ENCODE measurements around the gene NUAK1. TPM values are rescaled to one million over a fixed set of nuclear protein-coding genes. Genes with fewer than 3 reads are reported as not detected.

The NUAK1 gene
- total RNA-seq, 2 experiments from 2014 or later: 0.03 TPM; not detected in 1

DNA sequence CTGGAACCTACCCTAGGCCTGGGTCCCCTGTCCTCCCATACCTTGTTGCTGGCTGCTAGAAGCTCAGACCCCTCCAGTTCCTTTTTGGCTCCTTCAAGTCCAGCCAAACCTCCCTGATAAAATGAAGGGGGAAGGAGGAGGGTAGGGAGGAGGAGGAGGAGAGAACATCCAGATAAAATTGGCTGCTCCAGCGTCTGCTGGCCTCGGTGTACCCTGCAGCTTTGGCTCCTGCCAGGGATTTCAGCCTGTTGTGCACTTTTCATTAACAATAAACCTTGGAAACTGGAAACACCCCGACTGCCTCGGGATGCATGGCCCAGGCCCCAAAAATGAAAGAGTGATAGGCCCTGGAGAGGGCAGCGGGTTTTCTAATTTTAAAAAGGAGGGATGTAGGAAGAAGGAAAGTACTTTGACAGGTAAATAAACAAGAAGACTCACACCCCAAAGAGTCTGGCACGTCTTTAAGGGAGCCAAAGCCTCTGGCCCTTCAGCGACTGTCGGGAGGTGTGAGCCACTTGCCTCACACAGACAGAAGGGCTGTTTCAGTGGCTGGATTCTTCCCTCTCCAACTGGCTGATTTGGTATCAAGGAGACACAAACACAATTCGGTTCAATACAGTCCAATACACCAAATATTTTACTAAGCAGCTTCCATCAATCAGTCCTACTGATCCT, 49.8 kb downstream of the NUAK1 start:
- Histone ChIP-seq H3K9me2 (ENCODE audit: insufficient read depth, low read length) (no peaks in the 10 kb centered on the region), H4K20me1 (ENCODE audit: insufficient read depth, low read length) (no peaks in the 10 kb centered on the region), H3K4me1 (ENCODE audit: insufficient read depth, low read length, poor library complexity, severe bottlenecking) (no peaks in the 10 kb centered on the region), H3K79me2 (ENCODE audit: insufficient read depth, low read depth, low read length) (no peaks in the 10 kb centered on the region), H3K9me3 (ENCODE audit: low read length) (no peaks in the 10 kb centered on the region), H3K27ac (ENCODE audit: low read depth, low read length, poor library complexity, severe bottlenecking) (no peak overlapping the region), H3K4me3 (ENCODE audit: low read depth, low read length, poor library complexity, severe bottlenecking) (no peak overlapping the region), H2AFZ (ENCODE audit: low read length) (no peak overlapping the region), H3K36me3 (ENCODE audit: insufficient read depth, low read length) (no peaks in the 10 kb centered on the region), H3K4me2 (ENCODE audit: low read length) (no peak overlapping the region)
- no TSS peak for BruUV-seq (replicated peaks)
- ChIA-PET CTCF (ENCODE audit: unreplicated experiment) (no interaction called here), POLR2A (interaction anchor here (0.6 kb wide), 1 partner anchor 188 kb away, joined by 3 read pairs; no protein-coding TSS in a partner anchor)
- no peak for TF ChIP-seq EZH2phosphoT487 (IDR thresholded peaks at IDR 0.05; ENCODE audit: borderline replicate concordance, low read depth, low read length)
- TF ChIP-seq, protein P1, sequence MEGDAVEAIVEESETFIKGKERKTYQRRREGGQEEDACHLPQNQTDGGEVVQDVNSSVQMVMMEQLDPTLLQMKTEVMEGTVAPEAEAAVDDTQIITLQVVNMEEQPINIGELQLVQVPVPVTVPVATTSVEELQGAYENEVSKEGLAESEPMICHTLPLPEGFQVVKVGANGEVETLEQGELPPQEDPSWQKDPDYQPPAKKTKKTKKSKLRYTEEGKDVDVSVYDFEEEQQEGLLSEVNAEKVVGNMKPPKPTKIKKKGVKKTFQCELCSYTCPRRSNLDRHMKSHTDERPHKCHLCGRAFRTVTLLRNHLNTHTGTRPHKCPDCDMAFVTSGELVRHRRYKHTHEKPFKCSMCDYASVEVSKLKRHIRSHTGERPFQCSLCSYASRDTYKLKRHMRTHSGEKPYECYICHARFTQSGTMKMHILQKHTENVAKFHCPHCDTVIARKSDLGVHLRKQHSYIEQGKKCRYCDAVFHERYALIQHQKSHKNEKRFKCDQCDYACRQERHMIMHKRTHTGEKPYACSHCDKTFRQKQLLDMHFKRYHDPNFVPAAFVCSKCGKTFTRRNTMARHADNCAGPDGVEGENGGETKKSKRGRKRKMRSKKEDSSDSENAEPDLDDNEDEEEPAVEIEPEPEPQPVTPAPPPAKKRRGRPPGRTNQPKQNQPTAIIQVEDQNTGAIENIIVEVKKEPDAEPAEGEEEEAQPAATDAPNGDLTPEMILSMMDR (conservative IDR thresholded peaks at IDR 0.05; ENCODE audit: low read length): no peak
- no peak for DNase-seq (ENCODE audit: low spot score)
- intact Hi-C loops (cut with micrococcal nuclease; ENCODE audit: unreplicated experiment): no loop called here

DNA sequence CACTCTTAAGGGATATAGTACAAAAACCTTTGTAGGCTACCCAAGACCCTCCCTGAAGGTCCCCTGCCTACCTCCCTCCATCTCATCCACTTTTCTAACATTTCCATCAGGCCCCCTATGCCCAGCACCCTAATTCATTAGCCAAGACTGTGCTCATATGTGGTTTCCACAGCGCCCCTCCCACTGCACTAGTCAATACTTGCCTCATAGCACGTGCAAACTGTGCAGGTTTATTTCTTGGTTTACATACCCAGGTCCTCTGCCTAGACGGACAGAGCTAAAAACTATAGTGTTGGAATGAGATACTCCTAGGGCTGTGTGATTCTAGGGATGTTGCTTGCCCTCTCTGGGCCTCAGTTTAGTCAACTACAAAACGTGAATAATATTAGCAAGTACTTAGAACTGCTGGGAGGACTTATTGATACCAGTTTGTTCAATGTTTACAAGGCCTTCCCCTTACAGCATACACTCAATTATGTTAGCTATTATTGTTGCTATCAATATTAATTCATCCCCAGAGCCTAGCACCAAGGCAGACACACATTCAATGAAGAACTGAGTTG, 50.4 kb downstream of the NUAK1 start:
- H3K9me3 ChIP-seq (ENCODE audit: low read length): no peaks in the 10 kb centered on the region
- H3K4me1 ChIP-seq (ENCODE audit: insufficient read depth, low read length, poor library complexity, severe bottlenecking): no peaks in the 10 kb centered on the region
- H3K36me3 ChIP-seq (ENCODE audit: insufficient read depth, low read length): no peaks in the 10 kb centered on the region
- no peak overlapping the region for H3K4me2 ChIP-seq (ENCODE audit: low read length)
- POLR2A ChIA-PET: interaction anchor here (0.6 kb wide), 1 partner anchor 188 kb away, joined by 3 read pairs; no protein-coding TSS in a partner anchor
- no peak overlapping the region for H3K27ac ChIP-seq (ENCODE audit: low read depth, low read length, poor library complexity, severe bottlenecking)
- no peak overlapping the region for H2AFZ ChIP-seq (ENCODE audit: low read length)
- H3K9me2 ChIP-seq (ENCODE audit: insufficient read depth, low read length): no peaks in the 10 kb centered on the region
- no peaks in the 10 kb centered on the region for H4K20me1 ChIP-seq (ENCODE audit: insufficient read depth, low read length)
- DNase-seq (ENCODE audit: low spot score): no peak
- intact Hi-C loops (cut with micrococcal nuclease; ENCODE audit: unreplicated experiment): no loop called here
- BruUV-seq (replicated peaks): no TSS peak
- no peak for TF ChIP-seq EZH2phosphoT487 (IDR thresholded peaks at IDR 0.05; ENCODE audit: borderline replicate concordance, low read depth, low read length)
- TF ChIP-seq, protein P1 (conservative IDR thresholded peaks at IDR 0.05; ENCODE audit: low read length): no peak
- no peaks in the 10 kb centered on the region for H3K79me2 ChIP-seq (ENCODE audit: insufficient read depth, low read depth, low read length)
- CTCF ChIA-PET (ENCODE audit: unreplicated experiment): no interaction called here
- no peak overlapping the region for H3K4me3 ChIP-seq (ENCODE audit: low read depth, low read length, poor library complexity, severe bottlenecking)

DNA sequence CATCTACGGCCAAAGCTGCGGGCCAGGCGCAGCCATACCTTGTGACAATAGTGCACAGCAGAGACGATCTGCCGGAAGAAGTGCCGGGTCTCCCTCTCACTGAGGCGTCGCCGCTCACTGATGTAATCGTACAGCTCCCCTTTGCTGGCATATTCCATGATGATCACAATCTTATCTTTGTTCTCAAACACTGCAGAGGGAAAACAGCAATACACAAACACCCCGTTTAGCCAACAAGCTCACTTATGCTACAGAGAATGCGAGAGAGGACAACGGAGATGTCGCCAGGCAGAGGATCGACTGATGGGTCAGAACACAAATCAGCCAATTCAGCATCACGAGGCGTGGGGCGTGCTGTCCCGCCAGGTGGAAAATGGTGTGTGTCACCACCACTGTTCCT, 52.1 kb downstream of the NUAK1 start:
- H4K20me1 ChIP-seq (ENCODE audit: insufficient read depth, low read length): no peaks in the 10 kb centered on the region
- no peaks in the 10 kb centered on the region for H3K36me3 ChIP-seq (ENCODE audit: insufficient read depth, low read length)
- no peak overlapping the region for H3K4me2 ChIP-seq (ENCODE audit: low read length)
- H2AFZ ChIP-seq (ENCODE audit: low read length): no peak overlapping the region
- no peak for DNase-seq (ENCODE audit: low spot score)
- H3K9me2 ChIP-seq (ENCODE audit: insufficient read depth, low read length): no peaks in the 10 kb centered on the region
- intact Hi-C loops (cut with micrococcal nuclease; ENCODE audit: unreplicated experiment): no loop called here
- H3K27ac ChIP-seq (ENCODE audit: low read depth, low read length, poor library complexity, severe bottlenecking): no peak overlapping the region
- no peaks in the 10 kb centered on the region for H3K4me1 ChIP-seq (ENCODE audit: insufficient read depth, low read length, poor library complexity, severe bottlenecking)
- TF ChIP-seq, protein P1 (conservative IDR thresholded peaks at IDR 0.05; ENCODE audit: low read length): no peak
- TF ChIP-seq EZH2phosphoT487 (IDR thresholded peaks at IDR 0.05; ENCODE audit: borderline replicate concordance, low read depth, low read length): no peak
- BruUV-seq (replicated peaks): no TSS peak
- ChIA-PET POLR2A (no interaction called here), CTCF (ENCODE audit: unreplicated experiment) (no interaction called here)
- no peaks in the 10 kb centered on the region for H3K79me2 ChIP-seq (ENCODE audit: insufficient read depth, low read depth, low read length)
- no peak overlapping the region for H3K4me3 ChIP-seq (ENCODE audit: low read depth, low read length, poor library complexity, severe bottlenecking)
- H3K9me3 ChIP-seq (ENCODE audit: low read length): no peaks in the 10 kb centered on the region
